BE2C (cell line): ENCODE data around the gene FAM210B. TPM values are rescaled to one million over a fixed set of nuclear protein-coding genes. Genes with fewer than 3 reads are reported as not detected.

ENCODE experiments used
- DNase-seq: peaks from one replicate; pipeline ENCODE4 v3.0.0-alpha.2; 2020
- H3K27me3 ChIP-seq: fragments of 250-450 bp; sonication (Bioruptor Pico); 2 replicates; pipeline ENCODE4 v1.5.1; 2020; ENCODE audit warnings: mild to moderate bottlenecking
- H3K36me3 ChIP-seq: fragments of 250-450 bp; sonication (Bioruptor Pico); 2 replicates; pipeline ENCODE4 v1.5.1; 2020; ENCODE audit warnings: mild to moderate bottlenecking
- H3K4me1 ChIP-seq: fragments of 250-450 bp; sonication (Bioruptor Pico); 2 replicates; pipeline ENCODE4 v1.5.1; 2020
- H3K4me3 ChIP-seq: 2 replicates; pipeline ENCODE4 v1.5.1; 2011; ENCODE audit warnings: low read depth, low read length
- H3K9me3 ChIP-seq: fragments of 250-450 bp; sonication (Bioruptor Pico); 2 replicates; pipeline ENCODE4 v1.5.1; 2020
- CTCF ChIP-seq: IDR thresholded peaks from 2 replicates; pipeline ENCODE4 v1.5.1; 2012; ENCODE audit warnings: mild to moderate bottlenecking, low read depth, low read length
- polyA plus RNA-seq: library from polyadenylated mRNA; unstranded; fragments of >200 nt; gene quantifications from one replicate; pipeline ENCODE4 v1.2.1, GENCODE V29; 2012; ENCODE audit warnings: low read depth, missing spikeins; ENCODE audit not compliant: insufficient read length, insufficient read depth

The FAM210B gene
- polyA plus RNA-seq: 2.6 TPM

GRCh38 chr20:56358600-56359211 is at the start of gene FAM210B:
Gene FAM210B, plus strand, starts transcription at chr20:56358974. Its CDS starts 32 bp downstream, at chr20:56359006.
- Histone ChIP-seq H3K4me1 (no peaks in the 10 kb centered on the region), H3K4me3 (peak within 1 kb of the TSS; percentile 73), H3K36me3 (no peaks in the 10 kb centered on the region), H3K9me3 (no peaks in the 10 kb centered on the region), H3K27me3 (no peaks in the 10 kb centered on the region)
- no peak for TF ChIP-seq CTCF
- peak; percentile 94 for DNase-seq

- no peaks in the 10 kb centered on the region for H3K9me3 ChIP-seq
- TF ChIP-seq CTCF: no peak
- H3K36me3 ChIP-seq: no peaks in the 10 kb centered on the region
- DNase-seq: no peak
- H3K4me3 ChIP-seq: no peak overlapping the region
- no peaks in the 10 kb centered on the region for H3K4me1 ChIP-seq
- H3K27me3 ChIP-seq: no peaks in the 10 kb centered on the region
Observed at GRCh38 chr20:56316051-56316450, 42.7 kb upstream of the FAM210B start.

GRCh38 chr20:56316483-56316882 is 42.3 kb upstream of the FAM210B start:
- Histone ChIP-seq H3K27me3 (no peaks in the 10 kb centered on the region), H3K36me3 (no peaks in the 10 kb centered on the region), H3K9me3 (no peaks in the 10 kb centered on the region), H3K4me3 (no peak overlapping the region), H3K4me1 (no peaks in the 10 kb centered on the region)
- no peak for DNase-seq
- TF ChIP-seq CTCF: no peak

GRCh38 chr20:56322681-56323080 is 36.1 kb upstream of the FAM210B start:
- no peak for DNase-seq
- H3K4me3 ChIP-seq: no peak overlapping the region
- no peaks in the 10 kb centered on the region for H3K9me3 ChIP-seq
- no peaks in the 10 kb centered on the region for H3K4me1 ChIP-seq
- H3K36me3 ChIP-seq: no peaks in the 10 kb centered on the region
- H3K27me3 ChIP-seq: no peaks in the 10 kb centered on the region
- TF ChIP-seq CTCF: no peak

- no peak for TF ChIP-seq CTCF
- H3K9me3 ChIP-seq: no peaks in the 10 kb centered on the region
- no peaks in the 10 kb centered on the region for H3K36me3 ChIP-seq
- no peak overlapping the region for H3K4me3 ChIP-seq
- H3K27me3 ChIP-seq: no peaks in the 10 kb centered on the region
- no peak for DNase-seq
- H3K4me1 ChIP-seq: no peaks in the 10 kb centered on the region
Observed at GRCh38 chr20:56323206-56323605, 35.6 kb upstream of the FAM210B start.

- H3K27me3 ChIP-seq: no peaks in the 10 kb centered on the region
- no peaks in the 10 kb centered on the region for H3K36me3 ChIP-seq
- H3K4me3 ChIP-seq: no peak overlapping the region
- no peak for TF ChIP-seq CTCF
- DNase-seq: no peak
- H3K9me3 ChIP-seq: no peaks in the 10 kb centered on the region
- no peaks in the 10 kb centered on the region for H3K4me1 ChIP-seq
Observed at GRCh38 chr20:56323656-56324055, 35.1 kb upstream of the FAM210B start.
